GM12892 (cell line): ENCODE results near the gene TSKU.

Source experiments
- POLR2A ChIP-seq: IDR thresholded peaks from 2 replicates; pipeline ENCODE4 v1.6.1; 2011; ENCODE audit warnings: low read depth, low read length, control low read depth
- POLR2AphosphoS5 ChIP-seq: IDR thresholded peaks from 2 replicates; pipeline ENCODE4 v1.6.1; 2011; ENCODE audit warnings: low read depth, low read length, control low read depth
- TAF1 ChIP-seq: IDR thresholded peaks from 2 replicates; pipeline ENCODE4 v1.6.1; 2011; ENCODE audit warnings: low read depth, mild to moderate bottlenecking, control low read depth, low read length, borderline replicate concordance

- no peak for TF ChIP-seq POLR2A
- TF ChIP-seq TAF1: no peak
- no peak for TF ChIP-seq POLR2AphosphoS5
These were observed 20.8 kb upstream of the TSKU start for GRCh38 chr11:76762356-76762752.
